ENCODE data around the gene CYGB. TPM values are rescaled to one million over a fixed set of nuclear protein-coding genes. Genes with fewer than 3 reads are reported as not detected.
A peak's percentile ranks its signal among the peaks of the same experiment; 100 is the strongest.

CYGB gene
- total RNA-seq, 1 donor from 2014 or later: 9.1 TPM

- Mint-ChIP-seq H3K36me3 (ENCODE audit: unreplicated experiment) (peaks cover 13% of the 10 kb centered on the region), H3K4me3 (ENCODE audit: unreplicated experiment) (peak overlapping the region; percentile 96), H3K4me1 (ENCODE audit: unreplicated experiment) (peaks cover 36% of the 10 kb centered on the region), H3K9me3 (ENCODE audit: unreplicated experiment) (no peaks in the 10 kb centered on the region), H3K27ac (ENCODE audit: unreplicated experiment) (peak overlapping the region; percentile 98), H3K27me3 (ENCODE audit: unreplicated experiment) (no peaks in the 10 kb centered on the region)
- TF ChIP-seq, protein P1, sequence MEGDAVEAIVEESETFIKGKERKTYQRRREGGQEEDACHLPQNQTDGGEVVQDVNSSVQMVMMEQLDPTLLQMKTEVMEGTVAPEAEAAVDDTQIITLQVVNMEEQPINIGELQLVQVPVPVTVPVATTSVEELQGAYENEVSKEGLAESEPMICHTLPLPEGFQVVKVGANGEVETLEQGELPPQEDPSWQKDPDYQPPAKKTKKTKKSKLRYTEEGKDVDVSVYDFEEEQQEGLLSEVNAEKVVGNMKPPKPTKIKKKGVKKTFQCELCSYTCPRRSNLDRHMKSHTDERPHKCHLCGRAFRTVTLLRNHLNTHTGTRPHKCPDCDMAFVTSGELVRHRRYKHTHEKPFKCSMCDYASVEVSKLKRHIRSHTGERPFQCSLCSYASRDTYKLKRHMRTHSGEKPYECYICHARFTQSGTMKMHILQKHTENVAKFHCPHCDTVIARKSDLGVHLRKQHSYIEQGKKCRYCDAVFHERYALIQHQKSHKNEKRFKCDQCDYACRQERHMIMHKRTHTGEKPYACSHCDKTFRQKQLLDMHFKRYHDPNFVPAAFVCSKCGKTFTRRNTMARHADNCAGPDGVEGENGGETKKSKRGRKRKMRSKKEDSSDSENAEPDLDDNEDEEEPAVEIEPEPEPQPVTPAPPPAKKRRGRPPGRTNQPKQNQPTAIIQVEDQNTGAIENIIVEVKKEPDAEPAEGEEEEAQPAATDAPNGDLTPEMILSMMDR (IDR thresholded peaks at IDR 0.05): peak; percentile 73
- no peak for DNase-seq (ENCODE audit: extremely low spot score, unreplicated experiment)
These were observed 20.9 kb upstream of the CYGB start for GRCh38 chr17:76558198-76559095.

DNA sequence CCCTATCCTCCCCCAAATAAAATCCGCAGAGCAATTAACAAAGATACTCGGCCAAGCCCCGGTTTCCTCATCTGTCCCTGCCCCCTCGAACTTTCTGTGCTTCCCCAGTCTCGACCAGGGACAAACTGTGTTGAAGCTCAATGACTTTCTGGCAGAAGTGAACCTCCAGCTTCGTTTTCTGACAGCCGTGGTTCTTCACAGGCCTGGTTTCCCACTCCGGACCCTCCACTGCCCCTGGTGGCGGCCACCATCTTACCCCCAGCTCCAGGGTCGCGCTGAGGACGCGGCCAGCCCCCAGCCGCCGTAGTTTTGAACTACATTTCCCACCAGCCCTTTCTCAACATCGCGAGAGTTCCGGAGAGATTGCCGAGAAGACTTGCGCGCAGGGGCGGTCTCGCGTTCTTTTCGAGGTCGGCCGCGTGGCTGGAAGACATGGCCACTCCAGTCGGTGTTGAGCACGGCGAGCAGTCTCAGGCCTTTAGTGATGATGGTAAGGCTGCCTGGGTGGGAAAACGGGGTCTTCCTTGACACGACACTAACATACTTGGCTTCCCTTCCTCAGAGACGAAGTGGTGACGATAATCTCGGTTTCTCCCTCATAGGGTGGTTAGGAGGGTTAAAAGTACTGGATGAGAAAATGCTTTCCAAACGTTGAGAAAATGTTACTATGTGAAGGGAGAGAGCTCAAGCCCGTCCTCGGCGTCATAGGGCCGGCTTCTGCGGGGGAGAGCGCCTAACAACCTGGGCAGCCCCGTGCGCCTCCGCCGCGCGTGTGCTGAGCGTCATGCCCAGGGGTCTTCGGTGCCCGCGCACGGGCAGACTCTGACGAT, 20.1 kb upstream of the CYGB start:
- H3K27me3 Mint-ChIP-seq (ENCODE audit: unreplicated experiment): no peaks in the 10 kb centered on the region
- H3K4me3 Mint-ChIP-seq (ENCODE audit: unreplicated experiment): peak overlapping the region; percentile 96
- peak; percentile 99 for DNase-seq (ENCODE audit: extremely low spot score, unreplicated experiment)
- peaks cover 7% of the 10 kb centered on the region for H3K36me3 Mint-ChIP-seq (ENCODE audit: unreplicated experiment)
- H3K27ac Mint-ChIP-seq (ENCODE audit: unreplicated experiment): peak overlapping the region; percentile 98
- TF ChIP-seq, protein P1 (IDR thresholded peaks at IDR 0.05): peak; percentile 68
- no peaks in the 10 kb centered on the region for H3K9me3 Mint-ChIP-seq (ENCODE audit: unreplicated experiment)
- peaks cover 34% of the 10 kb centered on the region for H3K4me1 Mint-ChIP-seq (ENCODE audit: unreplicated experiment)

- Mint-ChIP-seq H3K4me1 (ENCODE audit: unreplicated experiment) (peaks cover 34% of the 10 kb centered on the region), H3K36me3 (ENCODE audit: unreplicated experiment) (peaks cover 7% of the 10 kb centered on the region), H3K9me3 (ENCODE audit: unreplicated experiment) (no peaks in the 10 kb centered on the region), H3K27me3 (ENCODE audit: unreplicated experiment) (no peaks in the 10 kb centered on the region), H3K4me3 (ENCODE audit: unreplicated experiment) (peak overlapping the region; percentile 96), H3K27ac (ENCODE audit: unreplicated experiment) (peak overlapping the region; percentile 98)
- no peak for DNase-seq (ENCODE audit: extremely low spot score, unreplicated experiment)
- TF ChIP-seq, protein P1 (IDR thresholded peaks at IDR 0.05): no peak
These were observed 19.4 kb upstream of the CYGB start for GRCh38 chr17:76556765-76557367.

- Mint-ChIP-seq H3K4me1 (ENCODE audit: unreplicated experiment) (peaks cover 29% of the 10 kb centered on the region), H3K4me3 (ENCODE audit: unreplicated experiment) (no peak overlapping the region), H3K27ac (ENCODE audit: unreplicated experiment) (no peak overlapping the region), H3K27me3 (ENCODE audit: unreplicated experiment) (no peaks in the 10 kb centered on the region), H3K9me3 (ENCODE audit: unreplicated experiment) (no peaks in the 10 kb centered on the region), H3K36me3 (ENCODE audit: unreplicated experiment) (peaks cover 3% of the 10 kb centered on the region)
- TF ChIP-seq, protein P1 (IDR thresholded peaks at IDR 0.05): no peak
- no peak for DNase-seq (ENCODE audit: extremely low spot score, unreplicated experiment)
These were observed 16.6 kb upstream of the CYGB start for GRCh38 chr17:76554131-76554530.

Data from osteocyte (in vitro differentiated cells).